NCI-H526 (cell line): Measurements from ENCODE around the gene YTHDC2.
A peak's percentile ranks its signal among the peaks of the same experiment; 100 is the strongest.
"Not testable (repeated sequence)": the region's sequence is repeated elsewhere in the genome, so short reads cannot be mapped to it uniquely, and the experiment has no call there.

Experiments
- DNase-seq, 2 experiments: peaks; one replicate each; lab custom pipeline; 2025; lab: John Stamatoyannopoulos, UW

Gene YTHDC2

DNA sequence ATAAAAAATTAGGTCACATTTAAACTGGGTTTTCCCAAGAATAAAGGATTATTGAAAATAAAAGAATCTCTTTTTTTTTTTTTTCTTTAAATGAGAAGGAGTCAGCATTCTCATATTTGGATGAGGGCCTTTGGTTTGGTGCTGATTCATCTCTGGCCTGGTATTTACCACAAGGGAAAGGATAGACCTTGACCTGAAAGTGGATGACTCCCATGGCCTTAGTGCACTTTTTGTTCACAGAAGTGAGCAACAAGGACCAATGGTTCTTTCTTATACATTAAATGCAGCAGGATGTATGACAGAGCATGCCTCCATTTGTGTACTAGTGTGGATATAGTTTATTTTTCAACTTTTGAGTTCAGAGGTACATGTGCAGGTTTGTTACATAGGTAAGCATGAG, 6.9 kb downstream of the YTHDC2 start:
- DNase-seq, result no peak

DNA sequence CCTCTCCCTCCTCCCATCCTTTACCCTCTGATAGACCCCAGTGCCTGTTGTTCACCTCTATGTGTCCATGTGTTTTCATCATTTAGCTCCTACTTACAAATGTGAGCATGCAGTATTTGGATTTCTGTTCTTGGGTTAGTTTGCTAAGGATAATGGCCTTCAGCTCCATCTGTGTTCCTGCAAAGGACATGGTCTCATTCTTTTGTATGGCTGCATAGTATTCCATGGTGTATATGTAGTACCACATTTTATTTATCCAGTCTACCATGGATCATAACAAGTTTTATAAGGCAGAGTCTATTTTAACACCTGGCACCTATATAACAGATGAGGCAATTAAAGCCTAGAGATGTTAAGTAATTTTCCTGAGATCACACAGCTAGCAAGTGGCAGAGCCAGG, 7.4 kb downstream of the YTHDC2 start:
- no peak for DNase-seq

DNA sequence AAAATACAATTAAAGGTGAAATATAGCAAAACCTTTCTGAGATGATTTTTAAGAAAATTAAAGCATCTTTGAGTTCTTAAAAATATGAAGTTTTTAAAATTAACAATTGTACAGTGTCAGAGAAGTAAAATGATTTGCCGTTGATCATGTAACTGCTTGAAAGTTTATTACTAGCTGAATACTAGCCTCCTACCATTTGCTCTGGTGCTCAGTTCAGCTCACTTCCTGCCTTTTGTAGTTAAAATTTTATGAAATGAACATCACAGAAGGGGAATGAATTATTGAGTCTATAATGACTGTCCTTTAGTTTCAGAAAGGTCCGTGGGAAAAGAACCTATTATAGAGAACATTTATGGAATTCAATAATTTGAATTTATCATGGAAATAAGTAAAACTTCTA, 9.7 kb downstream of the YTHDC2 start:
- DNase-seq, result no peak

DNA sequence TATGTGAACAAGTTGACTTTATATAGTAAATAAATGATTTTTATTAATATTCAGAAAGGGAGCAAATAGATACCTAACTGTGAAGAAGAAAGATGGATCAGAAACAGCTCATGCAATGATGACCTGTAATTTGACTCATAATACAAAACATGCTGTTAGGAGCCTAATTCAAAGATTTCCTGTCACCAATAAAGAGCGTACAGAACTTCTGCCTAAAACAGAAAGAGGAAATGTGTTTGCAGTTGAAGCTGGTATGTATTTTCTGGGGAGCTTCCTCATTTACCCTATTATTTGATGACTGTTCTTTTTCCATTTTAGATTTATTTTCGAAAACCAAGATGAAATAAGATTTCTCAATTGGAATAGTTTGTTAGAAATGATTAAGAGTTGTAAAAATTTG, 11.4 kb downstream of the YTHDC2 start:
- no peak for DNase-seq

DNA sequence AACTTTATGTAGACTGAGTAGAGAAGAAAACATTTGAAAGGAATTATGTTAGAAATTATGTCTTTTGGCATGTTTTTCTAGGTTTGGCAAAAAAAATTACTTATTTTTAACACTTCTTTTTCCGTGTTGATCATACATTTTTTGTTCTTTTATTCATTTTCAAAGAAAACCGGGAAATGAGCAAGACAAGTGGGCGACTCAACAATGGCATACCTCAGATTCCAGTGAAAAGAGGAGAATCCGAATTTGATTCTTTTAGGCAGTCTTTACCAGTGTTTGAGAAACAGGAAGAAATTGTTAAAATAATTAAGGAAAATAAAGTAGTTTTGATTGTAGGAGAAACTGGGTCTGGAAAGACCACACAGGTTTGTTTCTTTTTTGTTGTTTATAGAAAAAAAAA, 12.9 kb downstream of the YTHDC2 start:
- DNase-seq, result no peak

DNA sequence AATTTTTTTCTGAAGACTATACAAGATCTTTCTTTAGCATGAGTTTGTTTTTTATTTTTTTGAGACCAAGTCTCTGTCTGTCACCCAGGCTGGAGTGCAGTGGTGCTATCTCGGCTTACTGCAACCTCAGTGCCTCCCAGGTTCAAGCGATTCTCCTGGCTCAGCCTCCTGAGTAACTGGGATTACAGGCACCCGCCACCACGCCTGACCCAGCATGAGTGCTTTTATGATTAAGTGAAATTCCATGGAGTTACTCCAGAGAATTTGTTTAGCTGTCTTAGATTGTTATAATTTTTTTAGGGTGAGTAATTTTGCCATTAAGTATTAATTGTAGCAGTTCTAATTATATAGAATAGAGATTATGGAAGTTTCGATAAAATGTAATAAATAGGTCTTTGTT, 14.3 kb downstream of the YTHDC2 start:
- no peak for DNase-seq

DNA sequence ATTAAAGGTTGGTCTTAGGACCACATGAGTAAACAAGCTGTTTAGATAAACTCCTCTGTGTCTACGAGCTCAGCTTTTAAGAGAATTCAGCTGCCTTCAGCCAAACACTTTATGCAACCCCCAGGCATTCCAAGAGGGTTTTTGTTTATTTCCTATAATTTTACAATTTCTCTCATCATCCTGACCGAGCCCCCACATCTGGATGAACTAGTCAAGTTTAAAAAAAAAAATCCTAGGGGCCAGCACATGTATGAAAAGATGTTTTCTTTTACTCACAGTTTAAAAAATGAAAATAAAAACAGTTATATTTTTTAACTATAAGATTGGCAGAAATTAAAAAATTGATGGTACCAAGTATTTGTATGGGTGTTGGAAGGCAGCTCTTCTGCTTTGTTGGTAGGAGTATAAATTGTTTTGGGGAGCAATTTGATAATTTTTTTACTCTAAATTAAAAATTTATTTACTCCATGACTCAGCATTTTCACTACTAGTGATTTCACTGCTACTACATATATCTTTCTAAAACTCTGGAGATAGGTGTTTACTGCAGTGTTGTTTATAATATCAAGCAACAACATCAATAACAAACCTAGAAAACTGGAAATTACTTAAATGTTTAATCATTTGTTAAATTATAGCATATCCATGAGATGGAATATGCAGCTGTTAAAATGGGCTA, 18.1 kb downstream of the YTHDC2 start:
- DNase-seq, result no peak

DNA sequence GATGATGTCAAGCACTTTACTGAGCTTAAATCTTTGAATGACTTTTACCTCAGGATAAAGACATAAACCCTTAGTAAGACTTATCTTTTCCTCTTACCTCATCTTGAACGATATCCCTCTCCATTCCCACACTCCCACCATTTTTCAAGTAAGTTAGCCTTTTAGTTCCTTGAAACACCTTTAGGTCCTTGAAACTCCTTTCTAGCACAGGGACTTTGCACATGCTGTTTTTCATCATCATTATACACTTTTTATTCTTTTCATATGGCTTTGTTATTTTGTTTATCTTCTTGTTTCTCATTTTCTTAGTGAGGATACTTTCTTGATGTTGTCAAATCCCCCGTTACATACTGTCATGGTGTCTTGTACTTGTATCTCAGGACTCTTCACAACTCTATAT, 24.8 kb downstream of the YTHDC2 start:
- no peak for DNase-seq

DNA sequence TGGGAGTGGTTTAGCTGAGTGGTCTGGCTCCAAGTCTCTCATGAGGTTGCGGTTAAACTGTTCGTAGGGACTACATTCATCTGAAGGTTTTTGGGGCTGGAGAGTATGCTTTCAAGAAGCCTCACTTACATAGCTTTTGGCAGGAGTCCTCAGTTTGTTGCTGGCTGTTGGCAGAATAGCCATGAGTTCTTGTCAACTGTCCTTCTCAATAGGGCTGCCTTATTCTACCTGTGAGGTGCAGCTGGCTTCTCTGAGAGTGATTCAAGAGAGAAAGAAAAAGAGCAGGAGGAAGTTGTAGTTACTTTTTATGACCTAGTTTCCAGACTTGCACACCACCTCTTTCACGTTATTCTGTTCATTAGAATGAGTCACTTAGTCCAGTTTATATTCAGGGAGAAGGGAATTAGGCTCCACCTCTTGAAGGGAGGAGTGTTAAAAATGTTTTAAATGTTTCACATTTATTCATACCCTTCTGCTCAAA, 33.2 kb downstream of the YTHDC2 start:
- DNase-seq, result no peak

DNA sequence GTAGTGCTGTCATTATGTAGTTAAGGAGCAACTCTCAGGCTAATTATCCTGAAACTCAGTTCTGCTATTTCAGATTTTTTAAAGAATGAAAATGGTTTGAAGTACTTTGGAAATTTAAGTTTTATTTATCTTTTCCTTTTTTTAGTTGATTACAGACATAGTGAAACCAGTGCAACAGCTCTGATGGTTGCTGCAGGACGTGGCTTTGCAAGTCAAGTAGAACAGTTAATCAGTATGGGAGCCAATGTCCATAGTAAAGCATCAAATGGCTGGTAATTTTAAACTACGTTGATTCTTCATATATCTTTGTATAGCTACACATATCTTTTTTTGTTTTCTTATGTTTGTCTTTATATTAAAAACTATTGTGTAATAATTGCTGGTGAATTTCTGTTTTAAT, 34.9 kb downstream of the YTHDC2 start:
- DNase-seq, result no peak

DNA sequence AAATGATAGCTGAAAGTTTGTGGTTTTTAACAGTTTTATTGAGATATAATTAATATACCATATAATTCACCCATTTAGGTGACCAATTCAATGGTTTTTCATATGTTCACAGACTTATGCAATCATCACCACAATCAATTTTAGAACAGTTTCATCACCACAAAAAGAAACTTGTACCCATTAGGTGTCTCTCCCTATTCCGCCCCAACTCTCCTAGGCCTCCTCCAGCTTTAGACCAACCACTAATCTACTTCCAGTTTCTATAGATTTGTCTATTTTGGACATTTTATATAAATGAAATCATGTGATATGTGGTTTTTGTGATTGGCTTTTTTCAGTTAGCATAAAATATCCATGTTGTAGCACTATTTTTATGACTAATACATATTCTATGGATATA, 38.6 kb downstream of the YTHDC2 start:
- DNase-seq, result no peak

DNA sequence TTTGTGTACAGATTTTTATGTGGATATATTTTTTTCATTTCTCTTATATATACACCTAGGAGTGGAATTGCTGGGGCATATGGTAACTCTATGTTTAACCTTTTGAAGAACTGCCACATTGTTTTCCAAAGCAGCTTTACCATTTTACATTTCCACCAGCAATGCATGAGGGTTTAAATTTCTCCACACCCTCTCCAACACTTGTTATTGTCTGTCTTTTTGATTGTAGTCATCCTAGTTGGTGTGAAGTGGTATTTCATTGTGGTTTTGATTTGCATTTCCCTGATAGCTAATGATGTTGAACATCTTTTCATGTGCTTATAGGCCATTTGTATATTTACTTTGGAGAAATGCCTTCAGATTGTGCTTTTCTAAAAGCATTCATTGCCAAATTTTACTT, 39.1 kb downstream of the YTHDC2 start:
- DNase-seq, result no peak

DNA sequence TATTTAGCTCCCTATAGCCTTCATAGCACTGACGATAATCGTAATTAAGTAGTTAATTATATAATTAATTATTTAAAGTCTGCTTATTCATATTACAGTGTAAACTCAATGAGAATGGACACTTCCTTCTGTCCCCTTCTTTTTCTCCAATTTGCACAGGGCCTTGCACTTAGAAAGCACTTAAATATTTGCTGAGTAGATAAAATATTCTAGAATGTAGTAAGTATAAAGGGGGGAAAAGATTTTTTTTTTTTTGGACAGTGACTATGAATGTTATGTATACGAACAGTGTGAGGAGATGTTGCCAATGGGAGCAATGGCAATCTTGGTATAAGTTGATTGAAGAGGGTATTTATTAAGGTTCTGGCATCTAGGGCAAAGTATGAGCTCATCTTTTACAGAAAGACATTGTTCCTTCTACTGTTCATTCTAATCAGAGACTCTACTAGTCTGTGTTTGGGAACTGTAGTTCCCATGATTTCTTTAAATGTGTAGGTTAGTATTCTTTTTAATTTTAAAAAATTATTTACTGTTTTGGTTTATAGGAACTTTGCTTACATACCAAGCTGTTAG, 49.4 kb downstream of the YTHDC2 start:
- no peak for DNase-seq

DNA sequence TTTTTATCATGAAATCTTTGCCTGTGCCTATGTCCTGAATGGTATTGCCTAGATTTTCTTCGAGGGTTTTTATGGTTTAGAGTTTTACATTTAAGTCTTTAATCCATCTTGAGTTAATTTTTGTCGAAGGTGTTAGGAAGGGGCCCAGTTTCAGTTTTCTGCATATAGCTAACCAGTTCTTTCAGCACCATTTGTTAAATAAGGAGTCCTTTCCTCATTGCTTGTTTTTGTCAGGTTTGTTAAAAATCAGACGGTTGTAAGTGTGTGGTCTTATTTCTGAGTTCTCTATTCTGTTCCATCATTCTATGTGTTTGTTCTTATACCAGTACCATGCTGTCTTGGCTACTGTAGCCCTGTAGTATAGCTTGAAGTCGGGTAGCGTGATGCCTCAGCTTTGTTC, 55.9 kb downstream of the YTHDC2 start:
- no peak for DNase-seq

DNA sequence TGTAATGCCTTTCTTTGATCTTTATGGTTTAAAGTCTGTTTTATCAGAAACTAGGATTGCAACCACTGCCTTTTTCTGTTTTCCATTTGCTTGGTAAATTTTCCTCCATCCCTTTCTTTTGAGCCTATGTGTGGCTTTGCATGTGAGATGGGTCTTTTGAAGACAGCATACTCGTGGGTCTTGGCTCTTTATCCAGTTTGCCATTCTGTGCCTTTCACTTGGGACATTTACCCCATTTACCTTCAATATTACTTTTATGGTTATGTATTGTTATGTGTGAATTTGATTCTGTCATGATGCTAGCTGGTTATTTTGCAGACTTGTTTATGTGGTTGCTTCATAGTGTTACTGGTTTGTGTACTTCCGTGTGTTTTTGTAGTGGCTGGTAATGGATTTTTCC, 59.2 kb downstream of the YTHDC2 start:
- DNase-seq, result no peak

DNA sequence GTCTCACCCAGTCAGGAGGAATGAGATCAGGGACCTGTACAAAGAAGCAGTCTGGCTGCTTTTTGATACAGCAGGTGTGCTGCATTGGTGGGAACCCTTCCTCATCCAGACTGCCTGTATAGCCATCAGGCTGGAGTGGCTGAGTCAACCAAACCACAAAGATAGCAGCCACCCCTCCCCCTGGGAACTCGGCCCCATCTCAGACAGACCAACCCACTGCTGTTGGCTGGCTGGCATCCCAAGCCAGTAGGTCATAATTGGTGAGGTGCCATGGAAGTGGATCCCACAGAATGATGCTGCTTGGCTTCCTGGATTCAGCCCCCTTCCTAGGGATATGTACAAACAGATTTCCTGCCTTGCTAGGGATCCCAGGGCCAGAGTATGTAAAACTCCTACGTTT, 60.9 kb downstream of the YTHDC2 start:
- DNase-seq, result no peak

DNA sequence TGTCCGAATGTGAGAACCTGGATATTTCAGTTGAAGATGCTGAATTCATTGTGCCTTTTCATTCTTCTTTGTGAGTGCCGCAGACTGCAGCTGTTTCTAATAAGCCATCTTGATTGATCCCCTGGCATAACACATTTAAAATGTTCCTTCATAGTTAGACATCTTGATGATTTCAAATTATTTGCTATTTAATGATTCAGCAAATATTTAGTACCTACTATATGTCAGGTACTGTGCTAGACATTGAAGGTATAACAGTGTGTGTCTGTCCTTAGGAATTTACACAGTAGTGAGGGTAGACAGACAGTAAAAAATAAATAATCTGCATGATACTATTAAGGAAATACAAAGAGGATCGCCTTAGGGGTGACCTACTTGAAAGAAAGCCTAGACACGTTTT, 61.6 kb downstream of the YTHDC2 start:
- no peak for DNase-seq

DNA sequence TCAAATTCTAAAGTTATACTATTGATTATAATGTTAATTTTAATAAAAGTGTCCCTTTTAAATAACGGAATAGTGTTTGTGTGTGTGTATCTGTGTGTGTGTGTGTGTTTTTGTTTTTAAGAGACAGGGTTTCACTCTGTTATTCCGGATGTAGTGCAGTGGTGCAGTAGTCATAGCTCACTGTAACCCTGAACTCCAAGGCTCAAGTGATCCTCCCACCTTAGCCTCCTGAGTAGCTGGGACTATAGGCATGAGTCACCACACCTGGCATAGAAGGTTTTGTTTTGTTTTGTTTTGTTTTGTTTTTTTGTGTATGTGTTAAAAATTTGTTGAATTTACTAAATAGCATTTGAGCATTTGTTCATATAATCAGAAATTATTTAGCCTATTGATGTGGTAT, 64.6 kb downstream of the YTHDC2 start:
- no peak for DNase-seq

DNA sequence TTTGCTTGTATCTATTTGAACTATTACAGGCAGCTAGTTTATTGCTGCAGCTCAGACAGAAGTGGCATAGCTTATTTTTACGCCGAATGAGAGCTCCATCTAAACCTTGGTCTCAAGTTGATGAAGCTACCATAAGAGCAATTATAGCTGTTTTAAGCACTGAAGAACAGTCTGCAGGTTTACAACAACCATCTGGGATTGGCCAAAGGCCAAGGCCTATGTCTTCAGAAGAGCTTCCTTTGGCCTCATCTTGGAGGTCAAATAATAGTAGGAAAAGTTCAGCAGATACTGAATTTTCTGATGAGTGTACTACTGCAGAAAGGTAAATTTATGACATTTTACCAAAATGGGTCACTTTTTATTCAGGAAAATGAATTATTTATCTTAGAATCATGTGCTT, 67.9 kb downstream of the YTHDC2 start:
- peak in 1 of 2 experiments; percentile 14 for DNase-seq

DNA sequence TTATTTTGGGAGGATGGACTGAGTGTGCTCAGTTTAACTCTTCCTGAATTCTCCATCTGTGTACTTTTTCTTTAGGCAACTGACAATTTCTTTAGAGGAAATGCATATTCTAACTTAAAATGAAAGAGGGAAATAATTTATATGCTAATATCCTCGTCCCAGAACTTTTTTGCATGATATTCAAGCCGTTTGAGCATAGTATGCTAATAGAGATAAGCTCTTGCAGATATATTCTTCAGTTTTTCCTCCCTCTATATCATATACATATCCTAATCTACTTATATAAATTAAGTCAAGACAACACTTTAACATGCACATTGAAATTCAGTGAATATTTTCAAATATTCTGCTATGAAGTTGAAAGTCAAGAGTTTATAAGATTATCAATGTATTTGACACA, 84.7 kb downstream of the YTHDC2 start:
- DNase-seq, result no peak

DNA sequence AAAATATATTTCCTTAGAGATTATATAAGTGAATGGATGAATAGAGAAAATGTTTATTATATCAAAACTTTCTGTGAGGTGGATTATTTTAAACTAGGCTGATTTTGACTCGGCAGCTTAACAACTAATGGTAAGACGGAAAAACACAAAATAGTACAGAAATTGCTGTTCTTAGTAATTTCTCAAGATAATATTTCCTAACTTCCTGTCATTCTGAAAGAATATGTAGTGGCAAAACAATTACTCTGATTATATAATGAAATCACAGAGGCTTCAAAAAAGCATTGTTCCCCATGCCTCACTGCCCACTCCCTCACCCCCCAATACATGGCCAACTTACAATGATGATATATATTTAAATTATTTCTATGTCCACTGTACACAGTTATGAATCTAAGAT, 85.4 kb downstream of the YTHDC2 start:
- no peak for DNase-seq

DNA sequence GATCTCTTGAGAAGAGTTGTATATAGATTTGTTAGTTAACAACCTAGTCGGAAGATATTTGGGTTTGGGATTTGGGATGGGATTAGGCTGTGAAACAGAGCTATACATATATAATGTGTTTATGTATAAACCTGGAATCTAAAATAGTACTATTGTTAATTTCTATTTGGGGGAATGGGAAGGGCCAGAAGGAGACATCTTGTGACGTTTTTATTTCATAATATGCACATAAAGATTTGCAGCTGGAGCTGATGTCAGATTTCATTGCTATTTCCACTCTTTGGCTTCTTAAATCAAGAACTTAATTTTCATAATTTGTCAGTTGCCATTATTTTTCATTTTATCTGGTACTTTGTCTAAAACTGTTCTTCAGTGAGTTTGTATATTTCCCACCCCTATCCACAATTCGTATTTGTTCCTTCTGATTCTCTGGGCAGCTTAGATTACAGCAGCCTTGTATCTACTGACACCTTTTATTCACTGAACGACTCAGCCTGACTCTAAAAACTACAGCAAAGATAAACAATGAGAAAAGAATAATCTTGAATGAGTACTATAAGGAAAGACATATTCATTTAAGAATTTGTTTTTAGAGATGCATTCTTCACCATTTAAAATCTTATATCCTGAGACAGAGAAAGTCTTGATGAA, 86.9 kb downstream of the YTHDC2 start:
- DNase-seq, result no peak

DNA sequence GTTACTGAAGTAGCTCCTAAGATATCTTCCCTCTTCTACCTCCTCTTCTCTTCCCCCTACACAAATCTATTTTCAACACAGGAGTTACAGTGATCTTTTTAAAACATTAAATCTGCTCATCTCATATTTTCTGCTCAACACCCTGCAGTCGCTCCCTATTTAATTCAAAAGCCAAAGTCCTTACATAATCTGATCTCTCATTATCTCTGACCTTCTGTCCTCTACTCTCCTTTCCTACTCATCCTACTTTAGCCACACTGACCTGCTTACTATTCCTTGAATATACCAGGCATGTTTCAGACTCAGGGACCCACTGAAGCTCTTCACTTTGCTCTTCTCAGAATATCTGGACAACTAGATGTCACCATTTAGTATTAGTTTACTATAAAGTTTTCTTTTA, 87.9 kb downstream of the YTHDC2 start:
- no peak for DNase-seq

DNA sequence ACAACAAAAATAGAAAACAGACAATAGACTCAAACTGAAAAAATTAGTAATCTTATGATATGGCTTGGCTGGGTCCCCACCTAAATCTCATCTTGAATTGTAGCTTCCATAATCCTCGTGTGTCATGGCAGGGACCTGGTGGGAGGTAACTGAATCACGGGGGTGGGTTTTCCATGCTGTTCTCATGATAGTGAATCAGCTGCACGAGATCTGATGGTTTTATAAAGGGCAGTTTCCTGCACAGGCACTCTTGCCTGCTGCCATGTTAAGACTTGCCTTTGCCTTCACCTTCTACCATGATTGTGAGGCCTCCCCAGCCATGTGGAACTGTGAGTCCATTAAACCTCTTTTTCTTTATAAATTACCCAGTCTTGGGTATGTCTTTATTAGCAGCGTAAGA, 89.8 kb downstream of the YTHDC2 start:
- not testable (repeated sequence) for DNase-seq
